RWPE1 (cell line): ENCODE results near the gene ARID3A.

Experiments
- CTCF ChIA-PET: fragments of 350-600 bp; sonication (Branson Sonifier 250); formaldehyde crosslinking; extraction: SDS; loops from one replicate; lab custom pipeline; 2021; lab: Yijun Ruan, JAX
- POLR2A ChIA-PET: fragments of 400-600 bp; formaldehyde crosslinking; extraction: SDS; loops from one replicate; lab custom pipeline; 2020; ENCODE audit warnings: antibody characterized with exemption; ENCODE audit not compliant: low non-redundant PET; lab: Yijun Ruan, JAX
- DNase-seq: peaks from one replicate; pipeline ENCODE4 v3.0.0; 2012; ENCODE audit warnings: low spot score
- H3K27ac ChIP-seq: fragments of 450-650 bp; 2 replicates; pipeline ENCODE4 v1.5.1; 2017
- CTCF ChIP-seq: fragments of 450-650 bp; conservative IDR thresholded peaks from 2 replicates; pipeline ENCODE4 v1.5.1; 2017; ENCODE audit warnings: low read depth, mild to moderate bottlenecking

The ARID3A gene

GRCh38 chr19:881385-882071 lies 44.3 kb upstream of the ARID3A start:
- ChIA-PET CTCF (no interaction called here), POLR2A (no interaction called here)
- TF ChIP-seq CTCF: no peak
- H3K27ac ChIP-seq: peak overlapping the region; percentile 13; the same call in 1 of the 2 replicates
- no peak for DNase-seq

- CTCF ChIA-PET: interaction anchor here (0.5 to 1.3 kb wide), 10 partner anchors 8 to 473 kb away, joined by 3 to 7 read pairs (median 4); no protein-coding TSS in a partner anchor
These were observed 42.9 kb upstream of the ARID3A start for GRCh38 chr19:882871-883497.

GRCh38 chr19:883661-884211 lies 42.1 kb upstream of the ARID3A start:
- TF ChIP-seq CTCF: no peak
- POLR2A ChIA-PET: no interaction called here
- DNase-seq: peak; percentile 84
- CTCF ChIA-PET: interaction anchor here (0.5 to 1.3 kb wide), 7 partner anchors 19 to 474 kb away, joined by 3 to 7 read pairs (median 4); no protein-coding TSS in a partner anchor
- H3K27ac ChIP-seq: peak overlapping the region; percentile 4; the same call in 1 of the 2 replicates

More at GRCh38 chr19:882871-883497, 42.9 kb upstream of the ARID3A start:
- DNase-seq: no peak
- POLR2A ChIA-PET: no interaction called here
- peak overlapping the region; percentile 13; the same call in 1 of the 2 replicates for H3K27ac ChIP-seq
- TF ChIP-seq CTCF: no peak

DNA sequence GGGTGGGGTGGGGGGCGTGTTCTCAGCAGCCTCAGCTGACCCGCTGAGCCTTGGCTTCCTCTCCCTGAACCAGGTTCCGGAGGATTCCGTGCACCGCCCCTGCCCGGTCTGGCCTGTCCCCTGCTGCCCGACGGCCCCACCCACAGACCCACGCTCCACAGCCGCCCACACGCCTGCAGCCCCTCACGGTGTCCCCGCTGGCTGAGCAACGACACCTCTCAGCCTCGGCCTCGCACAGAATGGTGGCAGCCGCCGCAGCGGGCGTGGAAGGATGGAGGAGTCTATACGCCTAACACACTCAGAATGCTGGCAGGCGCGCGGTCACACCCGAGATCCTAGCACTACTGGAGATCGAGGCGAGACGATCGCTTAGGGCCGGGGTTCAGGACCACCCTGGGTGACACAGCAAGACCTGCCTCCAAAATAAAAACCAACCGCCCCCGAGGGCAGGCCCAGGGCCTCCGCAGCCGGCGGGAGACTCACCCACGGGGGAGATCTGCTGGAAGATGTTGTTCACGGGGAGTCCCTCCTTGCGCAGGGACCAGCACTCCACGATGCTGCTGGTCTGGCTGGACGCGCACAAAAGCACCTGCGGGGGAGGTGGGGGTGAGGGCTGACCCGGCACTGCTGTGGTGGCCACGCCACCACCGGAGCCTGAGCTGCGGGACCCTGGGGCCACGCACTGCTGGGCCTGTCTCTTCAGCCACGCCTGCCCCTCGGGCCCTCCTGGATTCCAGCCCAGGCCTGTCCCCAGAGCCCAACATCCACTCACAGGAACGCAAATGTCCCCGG lies 41.2 kb upstream of the ARID3A start:
- CTCF ChIA-PET: no interaction called here
- TF ChIP-seq CTCF: no peak
- DNase-seq: no peak
- POLR2A ChIA-PET: no interaction called here
- peak overlapping the region; percentile 4; the same call in 1 of the 2 replicates for H3K27ac ChIP-seq

DNA sequence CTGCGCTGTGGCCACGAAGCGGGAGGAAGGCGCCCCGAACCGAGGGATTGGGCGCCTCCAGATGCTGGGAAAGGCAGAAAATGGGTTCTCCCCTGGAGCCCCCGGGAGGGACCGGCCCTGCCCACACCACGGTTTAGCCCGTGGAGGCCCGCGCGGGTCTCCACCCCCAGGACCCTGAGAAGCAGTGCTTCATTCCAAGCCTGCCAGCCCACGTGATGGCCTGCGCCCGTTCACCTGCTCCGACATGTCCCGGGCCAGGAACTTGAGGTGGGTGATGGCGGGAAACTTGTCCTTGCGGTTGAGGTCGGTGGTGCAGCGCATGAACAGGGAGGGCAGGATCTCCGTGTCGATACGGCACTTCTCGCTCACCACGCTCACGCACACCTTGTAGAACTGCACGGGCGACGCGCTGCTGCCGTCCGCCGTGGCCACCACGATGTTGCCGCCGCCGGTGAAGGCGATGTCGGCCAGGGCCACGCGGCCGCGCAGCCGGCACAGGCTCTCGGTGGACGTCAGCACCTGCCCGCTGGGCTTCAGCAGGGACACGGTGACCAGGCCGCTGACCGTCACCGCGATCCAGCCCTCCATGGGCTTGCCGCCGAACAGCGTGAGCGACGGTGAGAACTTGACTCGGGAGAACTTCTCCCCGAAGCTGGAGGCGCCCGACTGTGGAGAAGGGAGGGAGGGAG lies 40.2 kb upstream of the ARID3A start:
- ChIA-PET CTCF (no interaction called here), POLR2A (no interaction called here)
- H3K27ac ChIP-seq: 0 out of 2 replicates have a peak overlapping the region, but pooled peaks have one; percentile 3
- no peak for DNase-seq
- TF ChIP-seq CTCF: no peak
